Erythroblast (primary cell): ENCODE results near the gene TXNL1.

Source experiments
- GATA1 ChIP-seq: IDR thresholded peaks from 2 replicates; pipeline ENCODE4 v1.6.1; 2011; ENCODE audit warnings: low read depth, mild to moderate bottlenecking, control low read depth, low read length, moderate library complexity
- POLR2A ChIP-seq: IDR thresholded peaks from 2 replicates; pipeline ENCODE4 v1.6.1; 2011; ENCODE audit warnings: mild to moderate bottlenecking, low read length

GRCh38 chr18:56635007-56635406 lies 3.4 kb downstream of the TXNL1 start:
- TF ChIP-seq POLR2A, result no peak
- no peak for TF ChIP-seq GATA1
